Daoy (cell line): ENCODE data around the gene PEDS1. TPM values are rescaled to one million over a fixed set of nuclear protein-coding genes. Genes with fewer than 3 reads are reported as not detected.
"Not testable (repeated sequence)": the region's sequence is repeated elsewhere in the genome, so short reads cannot be mapped to it uniquely, and the experiment has no call there.

Experiments used
- DNase-seq: peaks from one replicate; pipeline ENCODE4 v3.0.0-alpha.2; 2015; ENCODE audit warnings: low read depth
- total RNA-seq: library from RNA; depleted of rRNA; stranded (reverse); fragments of >200 nt; shearing (Covaris generic); gene quantifications from 2 replicates; pipeline ENCODE4 v1.2.3, GENCODE V29; 2014; rRNA removed

Gene PEDS1
- total RNA-seq, 1 experiment from 2014 or later: 21.7 TPM

DNA sequence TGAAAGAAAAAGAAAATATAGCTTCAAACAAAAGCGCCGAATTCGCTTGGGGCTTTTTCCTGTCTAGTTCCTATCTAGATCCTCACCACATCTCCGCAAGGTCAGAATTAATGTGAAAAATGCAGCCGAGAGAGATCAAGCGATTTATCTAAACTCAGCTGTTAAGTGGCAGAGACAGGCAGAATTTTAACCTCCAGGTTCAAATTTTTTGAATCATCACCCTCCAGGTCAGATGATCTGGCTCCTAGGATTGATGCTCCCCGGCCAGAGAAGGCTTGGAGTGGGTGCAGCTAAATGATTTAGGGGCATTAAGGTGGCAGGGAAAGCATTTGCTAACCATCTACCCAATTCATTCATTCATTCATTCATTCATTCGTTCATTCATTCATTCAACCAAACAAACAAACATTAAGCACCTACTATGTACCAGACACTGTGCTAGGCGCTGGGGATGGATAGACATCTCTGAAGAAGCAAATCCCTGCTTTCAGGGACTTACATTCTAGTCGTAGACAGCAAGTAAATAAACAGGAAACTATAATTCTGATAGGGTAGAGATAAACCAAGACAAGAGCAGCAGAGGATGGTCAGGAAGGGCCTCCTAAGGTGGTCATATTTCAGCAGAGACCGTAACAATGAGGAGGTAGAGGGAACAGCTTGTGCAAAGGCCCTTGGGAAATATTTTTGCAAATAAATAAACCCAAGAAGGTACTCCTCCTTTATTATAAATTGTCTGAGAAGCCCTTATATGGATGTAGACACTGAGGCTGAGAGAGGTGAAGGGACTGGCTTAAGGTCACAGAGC is 39.9 kb downstream of the PEDS1 start:
- no peak for DNase-seq

GRCh38 chr20:50112512-50113419 is 40.8 kb downstream of the PEDS1 start, which contains the start of gene UBE2V1:
Gene UBE2V1 (minus strand): TSS chr20:50113150. CDS start chr20:50113128, 22 bp downstream.
- DNase-seq: peak; percentile 92

DNA sequence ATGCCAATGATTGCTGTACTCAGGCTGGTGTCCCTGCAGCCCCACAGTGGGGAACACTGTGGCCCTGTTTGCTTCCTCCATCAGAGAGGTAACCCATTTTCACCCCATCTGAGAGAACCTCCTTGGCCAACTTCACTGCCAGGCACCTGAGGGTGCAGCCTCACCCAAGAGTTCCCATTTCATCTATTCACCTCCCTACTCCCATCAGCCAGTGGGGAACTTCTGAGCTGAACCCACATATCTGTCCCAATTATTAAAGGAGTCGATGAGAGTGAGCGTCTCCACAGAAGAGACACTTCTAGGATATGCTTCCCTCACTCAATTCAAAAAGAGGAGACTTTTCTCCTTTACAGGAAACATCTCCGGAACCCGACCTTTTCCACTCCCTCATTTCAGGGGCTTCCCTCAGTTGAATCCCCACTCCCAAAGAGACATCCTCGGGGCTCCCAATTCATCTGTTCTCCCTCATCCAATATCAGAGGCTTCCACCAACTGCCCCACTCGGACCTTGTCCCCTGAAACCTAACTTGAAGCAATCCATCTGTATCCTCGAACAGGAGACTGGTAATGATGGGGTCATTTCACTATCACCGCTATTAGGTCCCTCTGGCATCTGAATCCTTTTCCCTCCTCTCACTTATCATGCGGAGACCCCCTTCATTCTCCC is 41.6 kb downstream of the PEDS1 start:
- no peak for DNase-seq

DNA sequence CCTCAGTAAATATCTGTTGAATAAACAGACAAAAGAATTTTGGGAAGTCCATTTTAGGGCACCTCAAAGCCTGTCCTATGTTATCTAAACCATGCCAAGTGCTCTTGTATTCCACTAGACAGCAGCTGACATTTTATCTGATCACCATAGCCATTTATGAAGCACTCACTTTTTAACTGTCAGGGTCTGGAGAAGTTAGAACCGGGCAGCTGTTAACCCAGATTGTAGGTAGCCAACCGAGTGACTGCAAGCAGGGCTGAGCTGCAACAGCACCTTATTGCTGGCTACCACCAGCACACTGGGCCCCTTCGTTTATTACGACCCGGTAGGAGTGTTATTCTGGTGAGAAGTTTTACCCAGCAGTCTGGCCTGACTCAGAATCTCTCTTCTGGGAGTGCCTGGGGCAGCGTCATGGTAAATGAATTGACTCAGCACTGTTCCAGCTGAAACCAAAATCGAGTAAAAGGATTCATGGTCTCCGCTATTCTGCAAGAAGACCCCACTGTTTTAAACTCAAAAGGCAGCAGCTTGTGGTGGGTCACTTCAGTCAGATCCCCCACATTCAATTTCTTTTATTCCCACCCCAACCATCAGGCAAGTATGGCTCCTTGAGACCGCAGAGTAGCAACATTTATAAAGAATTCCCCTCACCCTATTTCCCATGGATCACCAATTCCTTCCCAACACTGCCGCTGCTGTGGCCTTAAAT is 42.2 kb downstream of the PEDS1 start:
- peak; percentile 69 for DNase-seq

GRCh38 chr20:50110141-50111047 is 43.1 kb downstream of the PEDS1 start:
- peak; percentile 41 for DNase-seq

DNA sequence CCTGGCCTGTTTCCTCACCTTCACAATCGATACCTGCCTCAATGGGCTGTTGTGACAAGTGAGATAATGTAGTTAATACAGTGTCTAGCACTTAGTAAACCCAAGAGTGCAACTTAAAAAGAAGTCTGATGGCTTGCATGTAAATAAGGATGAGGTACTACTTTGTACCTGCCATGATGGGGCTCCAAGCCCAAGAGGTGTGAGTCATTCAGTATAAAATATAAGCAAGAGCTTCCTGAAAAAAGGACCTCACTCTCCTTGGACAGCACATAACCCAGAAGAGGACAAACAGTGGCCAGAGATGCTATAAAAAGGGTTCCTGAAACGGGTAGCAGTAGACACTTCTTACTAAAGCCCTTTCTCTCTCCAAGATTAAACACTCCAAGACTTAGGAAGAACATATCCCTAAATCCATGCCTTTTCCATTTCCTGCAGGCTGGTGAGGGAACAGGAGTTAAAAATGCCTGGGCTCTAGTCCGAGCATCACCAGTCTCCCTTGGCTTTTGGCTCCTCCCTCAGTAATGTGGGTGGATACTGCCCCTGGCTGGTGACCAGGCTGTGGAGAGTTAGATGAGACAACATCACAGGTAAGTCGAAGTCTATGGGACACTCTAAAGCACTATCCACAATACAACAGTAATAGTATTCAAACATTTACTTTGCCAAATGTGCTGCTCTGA is 44.8 kb downstream of the PEDS1 start:
- no peak for DNase-seq

GRCh38 chr20:50107796-50108331 is 45.7 kb downstream of the PEDS1 start:
- no peak for DNase-seq

- DNase-seq: no peak
Observed at GRCh38 chr20:50107086-50107660, 46.4 kb downstream of the PEDS1 start.

GRCh38 chr20:50106669-50107068 is 46.9 kb downstream of the PEDS1 start:
- not testable (repeated sequence) for DNase-seq

Other genes with a start within 250 kb of the PEDS1 start
- gene SPATA2, start 238.2 kb downstream of the PEDS1 start, total RNA-seq: 2.0 and 3.3 TPM in 2 replicates
- 273 and 292 TPM in 2 replicates for gene RNF114, start 217.3 kb downstream of the PEDS1 start, total RNA-seq
- gene SNAI1, start 170.7 kb downstream of the PEDS1 start, total RNA-seq: 1.3 and 1.7 TPM in 2 replicates
- gene UBE2V1, start 40.6 kb downstream of the PEDS1 start, total RNA-seq: 31.9 and 35.8 TPM in 2 replicates
- gene CEBPB, start 37.1 kb upstream of the PEDS1 start, total RNA-seq: 29.5 and 38.0 TPM in 2 replicates